H9 (cell line): Measurements from ENCODE around the gene ADARB2. TPM values are rescaled to one million over a fixed set of nuclear protein-coding genes. Genes with fewer than 3 reads are reported as not detected.

ENCODE experiments used
- DNase-seq: peaks from one replicate; pipeline ENCODE4 v3.0.0-alpha.2; 2017
- H2AFZ ChIP-seq: one replicate; pipeline ENCODE4 v1.6.1; 2013; ENCODE audit warnings: mild to moderate bottlenecking, low read length, control low read depth, moderate library complexity
- H2AK5ac ChIP-seq: 2 replicates; pipeline ENCODE4 v1.6.1; 2013; ENCODE audit warnings: low read length, control low read depth, mixed read lengths; ENCODE audit not compliant: insufficient read length
- H2BK120ac ChIP-seq: one replicate; pipeline ENCODE4 v1.6.1; 2013; ENCODE audit warnings: low read depth, mild to moderate bottlenecking, low read length, control low read depth, inconsistent platforms; ENCODE audit not compliant: poor library complexity, severe bottlenecking
- H2BK12ac ChIP-seq: 2 replicates; pipeline ENCODE4 v1.6.1; 2013; ENCODE audit warnings: low read length, control low read depth, mixed read lengths, low read depth; ENCODE audit not compliant: insufficient read length
- H2BK15ac ChIP-seq: 2 replicates; pipeline ENCODE4 v1.6.1; 2013; ENCODE audit warnings: low read depth, low read length, control low read depth
- H2BK20ac ChIP-seq: one replicate; pipeline ENCODE4 v1.6.1; 2013; ENCODE audit warnings: low read depth, mild to moderate bottlenecking, low read length, control low read depth, inconsistent platforms; ENCODE audit not compliant: poor library complexity, severe bottlenecking
- H2BK5ac ChIP-seq: 2 replicates; pipeline ENCODE4 v1.6.1; 2013; ENCODE audit warnings: low read length, control low read depth, mixed read lengths; ENCODE audit not compliant: insufficient read length
- H3K14ac ChIP-seq: 2 replicates; pipeline ENCODE4 v1.6.1; 2013; ENCODE audit warnings: low read length, control low read depth; ENCODE audit not compliant: insufficient read depth
- H3K18ac ChIP-seq: 2 replicates; pipeline ENCODE4 v1.6.1; 2013; ENCODE audit warnings: low read depth, mild to moderate bottlenecking, mixed read lengths, low read length, control low read depth; ENCODE audit not compliant: insufficient read length
- H3K23ac ChIP-seq: 2 replicates; pipeline ENCODE4 v1.6.1; 2013; ENCODE audit warnings: low read length, control low read depth, mixed read lengths, low read depth; ENCODE audit not compliant: insufficient read length
- H3K23me2 ChIP-seq: 2 replicates; pipeline ENCODE4 v1.6.1; 2013; ENCODE audit warnings: low read depth, mild to moderate bottlenecking, mixed read lengths, low read length, control low read depth; ENCODE audit not compliant: insufficient read length, poor library complexity, severe bottlenecking
- H3K27ac ChIP-seq: 2 replicates; pipeline ENCODE4 v1.5.1; 2013; ENCODE audit warnings: low read length, control low read depth, mixed read lengths, low read depth; ENCODE audit not compliant: insufficient read length
- H3K27me3 ChIP-seq: 2 replicates; pipeline ENCODE4 v1.6.1; 2013; ENCODE audit warnings: low read length, control low read depth, inconsistent platforms; ENCODE audit not compliant: insufficient read depth
- H3K4ac ChIP-seq: 2 replicates; pipeline ENCODE4 v1.6.1; 2013; ENCODE audit warnings: low read depth, mild to moderate bottlenecking, control low read depth, inconsistent platforms, low read length, moderate library complexity
- H3K4me1 ChIP-seq: 2 replicates; pipeline ENCODE4 v1.6.1; 2013; ENCODE audit warnings: low read length, control low read depth, inconsistent platforms; ENCODE audit not compliant: insufficient read depth
- H3K4me2 ChIP-seq: 2 replicates; pipeline ENCODE4 v1.6.1; 2013; ENCODE audit warnings: low read length, control low read depth, mixed read lengths; ENCODE audit not compliant: insufficient read length, insufficient read depth
- H3K56ac ChIP-seq: 2 replicates; pipeline ENCODE4 v1.6.1; 2013; ENCODE audit warnings: low read depth, mild to moderate bottlenecking, mixed read lengths, low read length, control low read depth; ENCODE audit not compliant: insufficient read length
- H3K79me1 ChIP-seq: 2 replicates; pipeline ENCODE4 v1.6.1; 2013; ENCODE audit warnings: low read depth, mild to moderate bottlenecking, moderate library complexity, low read length, control low read depth, inconsistent platforms; ENCODE audit not compliant: insufficient read depth, poor library complexity, severe bottlenecking
- H3K79me2 ChIP-seq: 2 replicates; pipeline ENCODE4 v1.6.1; 2013; ENCODE audit warnings: low read length, control low read depth, inconsistent platforms; ENCODE audit not compliant: insufficient read depth
- H3K9ac ChIP-seq: 2 replicates; pipeline ENCODE4 v1.6.1; 2013; ENCODE audit warnings: low read length, control low read depth, mixed read lengths; ENCODE audit not compliant: insufficient read length; ENCODE audit errors: extremely low read depth
- H3K9me3 ChIP-seq: one replicate; pipeline ENCODE4 v1.6.1; 2013; ENCODE audit warnings: low read depth, low read length, inconsistent platforms; ENCODE audit not compliant: control insufficient read depth
- H3T11ph ChIP-seq: one replicate; pipeline ENCODE4 v1.6.1; 2013; ENCODE audit warnings: mild to moderate bottlenecking, low read length, control low read depth, inconsistent platforms
- H4K20me1 ChIP-seq: one replicate; pipeline ENCODE4 v1.6.1; 2013; ENCODE audit not compliant: control insufficient read depth, insufficient read length, insufficient read depth
- H4K5ac ChIP-seq: 2 replicates; pipeline ENCODE4 v1.6.1; 2013; ENCODE audit warnings: low read depth, mild to moderate bottlenecking, mixed read lengths, low read length, control low read depth; ENCODE audit not compliant: insufficient read length
- H4K8ac ChIP-seq: replicated peaks from 2 replicates; pipeline ENCODE4 v1.6.1; 2013; ENCODE audit warnings: low read length, control low read depth, mixed read lengths, low read depth; ENCODE audit not compliant: insufficient read length
- H4K91ac ChIP-seq: 2 replicates; pipeline ENCODE4 v1.6.1; 2013; ENCODE audit warnings: low read depth, mild to moderate bottlenecking, moderate library complexity, mixed read lengths, low read length, control low read depth; ENCODE audit not compliant: insufficient read length
- H3K27ac Mint-ChIP-seq, 3 experiments: 2 replicates in 2 of 3; 3 replicates in 1 of 3; pipeline ENCODE4 v1.8.0; 2020 to 2021; ENCODE audit warnings: mixed read lengths in 3 of 3, mild to moderate bottlenecking in 1 of 3, moderate library complexity in 1 of 3
- H3K27me3 Mint-ChIP-seq: 2 replicates; pipeline ENCODE4 v1.8.0; 2021; ENCODE audit warnings: low read depth, mild to moderate bottlenecking, moderate library complexity, mixed read lengths
- H3K36me3 Mint-ChIP-seq, 3 experiments: 2 replicates in 2 of 3; 3 replicates in 1 of 3; pipeline ENCODE4 v1.8.0; 2020 to 2021; ENCODE audit warnings: low read depth in 3 of 3, mixed read lengths in 3 of 3; ENCODE audit not compliant: insufficient read depth in 1 of 3
- H3K4me1 Mint-ChIP-seq, 2 experiments: 2 replicates each; pipeline ENCODE4 v1.8.0; 2020; ENCODE audit warnings: mixed read lengths in 2 of 2
- H3K4me3 Mint-ChIP-seq, 2 experiments: 2 replicates in 1 of 2; 3 replicates in 1 of 2; pipeline ENCODE4 v1.8.0; 2020 to 2021; ENCODE audit warnings: mild to moderate bottlenecking in 2 of 2, mixed read lengths in 2 of 2, moderate library complexity in 1 of 2
- H3K9me3 Mint-ChIP-seq, 2 experiments: 2 replicates in 1 of 2; 3 replicates in 1 of 2; pipeline ENCODE4 v1.8.0; 2020; ENCODE audit warnings: mild to moderate bottlenecking in 2 of 2, mixed read lengths in 2 of 2, moderate library complexity in 1 of 2
- WGBS: extraction: QIAGEN DNeasy Blood & Tissue Kit; methylation state at CpG from one replicate; pipeline ENCODE4 v1.1.7; 2013; ENCODE audit warnings: missing lambda C conversion rate, low lambda C conversion rate, mixed read lengths; ENCODE audit not compliant: insufficient read length; ENCODE audit errors: extremely low coverage; 5-methylcytosine and 5-hydroxymethylcytosine counted together
- total RNA-seq: library from RNA; stranded (reverse); gene quantifications from 2 replicates; pipeline ENCODE4 v1.2.1, GENCODE V29; 2021
- TF ChIP-seq, protein P1 (sequence below): fragments of 200-600 bp; sonication (generic); conservative IDR thresholded peaks from 3 replicates; pipeline ENCODE4 v1.8.0; 2021; ENCODE audit warnings: antibody characterized with exemption, mild to moderate bottlenecking

Gene ADARB2
- total RNA-seq, 1 experiment from 2014 or later = 0.87 TPM

DNA sequence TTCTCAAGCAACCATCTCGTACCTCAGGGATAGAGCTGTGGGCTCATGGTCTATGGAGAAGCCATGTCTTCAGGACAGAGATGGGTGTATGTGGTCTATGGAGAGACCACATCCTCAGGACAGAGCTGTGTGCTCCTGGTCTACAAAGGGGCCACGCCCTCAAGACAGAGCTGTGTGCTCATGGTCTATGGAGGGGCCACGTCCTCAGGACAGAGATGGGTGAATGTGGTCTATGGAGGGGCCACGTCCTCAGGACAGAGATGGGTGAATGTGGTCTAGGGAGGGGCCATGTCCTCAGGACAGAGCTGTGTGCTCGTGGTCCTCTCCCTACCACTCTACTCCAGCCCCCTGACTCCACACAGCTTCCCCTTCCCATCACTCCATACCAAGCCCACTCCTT is 563.3 kb downstream of the ADARB2 start:
- Histone ChIP-seq H3K23me2 (no peaks in the 10 kb centered on the region), H2AFZ (no peak overlapping the region), H3K4me2 (no peak overlapping the region), H2BK120ac (no peak overlapping the region), H2BK20ac (no peak overlapping the region), H2BK12ac (no peak overlapping the region), H3K27me3 (no peaks in the 10 kb centered on the region), H3K56ac (no peak overlapping the region), H3K4me1 (no peaks in the 10 kb centered on the region), H3K9me3 (no peaks in the 10 kb centered on the region), H4K8ac (no peak overlapping the region), H3K79me1 (no peaks in the 10 kb centered on the region), H3K4ac (no peak overlapping the region), H3K27ac (no peak overlapping the region), H3K14ac (no peak overlapping the region), H3K23ac (no peak overlapping the region), H3K9ac (no peak overlapping the region), H4K91ac (no peak overlapping the region), H2BK15ac (no peak overlapping the region), H3T11ph (no peak overlapping the region), H2AK5ac (no peak overlapping the region), H4K20me1 (no peaks in the 10 kb centered on the region), H3K79me2 (no peaks in the 10 kb centered on the region), H4K5ac (no peak overlapping the region), H3K18ac (no peak overlapping the region), H2BK5ac (no peak overlapping the region)
- H3K27ac Mint-ChIP-seq = no peak overlapping the region; a peak in 1 of 7 replicates
- TF ChIP-seq, protein P1, sequence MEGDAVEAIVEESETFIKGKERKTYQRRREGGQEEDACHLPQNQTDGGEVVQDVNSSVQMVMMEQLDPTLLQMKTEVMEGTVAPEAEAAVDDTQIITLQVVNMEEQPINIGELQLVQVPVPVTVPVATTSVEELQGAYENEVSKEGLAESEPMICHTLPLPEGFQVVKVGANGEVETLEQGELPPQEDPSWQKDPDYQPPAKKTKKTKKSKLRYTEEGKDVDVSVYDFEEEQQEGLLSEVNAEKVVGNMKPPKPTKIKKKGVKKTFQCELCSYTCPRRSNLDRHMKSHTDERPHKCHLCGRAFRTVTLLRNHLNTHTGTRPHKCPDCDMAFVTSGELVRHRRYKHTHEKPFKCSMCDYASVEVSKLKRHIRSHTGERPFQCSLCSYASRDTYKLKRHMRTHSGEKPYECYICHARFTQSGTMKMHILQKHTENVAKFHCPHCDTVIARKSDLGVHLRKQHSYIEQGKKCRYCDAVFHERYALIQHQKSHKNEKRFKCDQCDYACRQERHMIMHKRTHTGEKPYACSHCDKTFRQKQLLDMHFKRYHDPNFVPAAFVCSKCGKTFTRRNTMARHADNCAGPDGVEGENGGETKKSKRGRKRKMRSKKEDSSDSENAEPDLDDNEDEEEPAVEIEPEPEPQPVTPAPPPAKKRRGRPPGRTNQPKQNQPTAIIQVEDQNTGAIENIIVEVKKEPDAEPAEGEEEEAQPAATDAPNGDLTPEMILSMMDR = no peak
- H3K36me3 Mint-ChIP-seq = no peaks in the 10 kb centered on the region
- DNase-seq = no peak
- H3K4me1 Mint-ChIP-seq = peaks cover 0 to 13% of the 10 kb centered on the region in 2 experiments; a peak in 2 of 4 replicates
- H3K27me3 Mint-ChIP-seq = peaks cover 4% of the 10 kb centered on the region
- H3K9me3 Mint-ChIP-seq = no peaks in the 10 kb centered on the region
- no peak overlapping the region for H3K4me3 Mint-ChIP-seq
- WGBS = no CpG with 5 or more reads among the region's 5 CpGs
